Chondrocyte (in vitro differentiated cells): ENCODE data around the gene RAB11FIP3. TPM values are rescaled to one million over a fixed set of nuclear protein-coding genes. Genes with fewer than 3 reads are reported as not detected.

Experiments
- DNase-seq: peaks from one replicate; pipeline ENCODE4 v3.0.0; 2021; ENCODE audit warnings: mixed read lengths, low spot score
- H3K27ac Mint-ChIP-seq: one replicate; pipeline ENCODE4 v1.8.0; 2021; ENCODE audit warnings: mild to moderate bottlenecking, moderate library complexity, mixed read lengths; ENCODE audit not compliant: unreplicated experiment
- H3K27me3 Mint-ChIP-seq: 2 replicates; pipeline ENCODE4 v1.8.0; 2021; ENCODE audit warnings: low read depth, mixed read lengths
- H3K36me3 Mint-ChIP-seq: 2 replicates; pipeline ENCODE4 v1.8.0; 2021; ENCODE audit warnings: low read depth, mixed read lengths
- H3K4me1 Mint-ChIP-seq: 2 replicates; pipeline ENCODE4 v1.8.0; 2021; ENCODE audit warnings: low read depth, mild to moderate bottlenecking, mixed read lengths
- H3K4me3 Mint-ChIP-seq: one replicate; pipeline ENCODE4 v1.8.0; 2021; ENCODE audit warnings: mild to moderate bottlenecking, moderate library complexity, mixed read lengths; ENCODE audit not compliant: unreplicated experiment
- H3K9me3 Mint-ChIP-seq: 2 replicates; pipeline ENCODE4 v1.8.0; 2021; ENCODE audit warnings: low read depth, mixed read lengths
- total RNA-seq: library from RNA; stranded (reverse); gene quantifications from 3 replicates; pipeline ENCODE4 v1.2.1, GENCODE V29; 2021
- TF ChIP-seq, protein P1 (sequence below): fragments of 200-600 bp; sonication (generic); IDR thresholded peaks from 2 replicates; pipeline ENCODE4 v1.5.0; 2021; ENCODE audit warnings: antibody characterized with exemption, mild to moderate bottlenecking, moderate library complexity

Gene RAB11FIP3
- total RNA-seq, 1 donor from 2014 or later = 45.1 TPM

DNA sequence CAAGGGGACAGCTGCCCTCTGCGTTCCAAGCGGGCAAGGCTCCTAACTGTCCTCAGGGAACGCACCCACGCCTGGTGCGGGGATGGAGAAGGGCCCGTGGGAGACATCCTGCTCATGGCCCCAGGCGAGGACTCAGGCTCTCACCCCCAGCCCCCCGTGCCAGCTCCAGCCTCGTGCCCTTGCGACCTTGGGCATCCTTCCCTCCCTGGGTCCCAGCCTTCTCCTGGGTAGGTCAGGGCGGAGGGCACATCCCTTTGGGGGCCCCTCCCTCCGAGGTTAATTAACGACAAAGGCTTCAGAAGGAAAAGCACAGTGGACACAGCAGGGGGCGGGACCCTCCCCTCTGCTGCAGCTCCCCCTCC is 46.6 kb upstream of the RAB11FIP3 start:
- DNase-seq = no peak
- peaks cover 20% of the 10 kb centered on the region for H3K4me1 Mint-ChIP-seq
- TF ChIP-seq, protein P1, sequence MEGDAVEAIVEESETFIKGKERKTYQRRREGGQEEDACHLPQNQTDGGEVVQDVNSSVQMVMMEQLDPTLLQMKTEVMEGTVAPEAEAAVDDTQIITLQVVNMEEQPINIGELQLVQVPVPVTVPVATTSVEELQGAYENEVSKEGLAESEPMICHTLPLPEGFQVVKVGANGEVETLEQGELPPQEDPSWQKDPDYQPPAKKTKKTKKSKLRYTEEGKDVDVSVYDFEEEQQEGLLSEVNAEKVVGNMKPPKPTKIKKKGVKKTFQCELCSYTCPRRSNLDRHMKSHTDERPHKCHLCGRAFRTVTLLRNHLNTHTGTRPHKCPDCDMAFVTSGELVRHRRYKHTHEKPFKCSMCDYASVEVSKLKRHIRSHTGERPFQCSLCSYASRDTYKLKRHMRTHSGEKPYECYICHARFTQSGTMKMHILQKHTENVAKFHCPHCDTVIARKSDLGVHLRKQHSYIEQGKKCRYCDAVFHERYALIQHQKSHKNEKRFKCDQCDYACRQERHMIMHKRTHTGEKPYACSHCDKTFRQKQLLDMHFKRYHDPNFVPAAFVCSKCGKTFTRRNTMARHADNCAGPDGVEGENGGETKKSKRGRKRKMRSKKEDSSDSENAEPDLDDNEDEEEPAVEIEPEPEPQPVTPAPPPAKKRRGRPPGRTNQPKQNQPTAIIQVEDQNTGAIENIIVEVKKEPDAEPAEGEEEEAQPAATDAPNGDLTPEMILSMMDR = no peak
- no peak overlapping the region for H3K27ac Mint-ChIP-seq
- H3K4me3 Mint-ChIP-seq = no peak overlapping the region
- H3K36me3 Mint-ChIP-seq = peaks cover 1% of the 10 kb centered on the region
- no peaks in the 10 kb centered on the region for H3K9me3 Mint-ChIP-seq
- H3K27me3 Mint-ChIP-seq = no peaks in the 10 kb centered on the region

DNA sequence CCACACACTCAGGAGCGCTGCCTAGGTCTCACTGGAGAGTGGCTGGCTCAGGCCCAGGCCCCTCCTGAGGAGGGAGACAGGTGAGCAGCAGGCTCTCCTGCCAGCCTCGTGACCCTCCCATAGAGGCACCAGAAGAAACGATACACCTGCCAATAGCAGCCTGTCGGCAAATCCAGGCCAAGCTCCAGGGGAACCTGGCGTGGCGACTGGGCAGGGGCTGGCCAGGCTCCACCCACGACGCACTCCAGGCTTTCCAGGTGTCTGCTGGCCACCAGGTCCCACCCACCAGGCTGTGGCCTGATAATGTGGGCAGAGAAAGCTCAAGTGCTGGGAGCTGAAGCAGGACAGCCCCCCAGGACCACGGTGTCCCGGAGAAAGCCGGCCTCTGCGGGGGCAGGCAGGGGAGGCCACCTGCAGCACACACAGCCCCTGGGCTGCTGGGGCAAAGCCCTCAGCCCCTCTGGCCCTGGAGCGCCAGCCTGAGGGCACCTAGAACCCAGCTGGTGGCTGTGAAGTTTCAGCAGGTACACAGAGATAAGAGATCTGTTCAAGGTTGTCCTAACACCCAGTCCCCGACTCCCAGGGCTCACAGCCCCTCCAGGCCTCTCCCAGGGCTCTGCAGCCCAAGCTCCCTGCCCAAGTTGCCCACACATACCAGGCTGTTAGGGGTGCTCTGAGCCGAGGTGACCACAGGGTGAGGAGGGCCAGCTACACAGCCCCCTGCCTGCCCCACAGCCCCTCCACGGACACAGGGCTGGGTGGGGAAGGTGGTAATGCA is 46.1 kb upstream of the RAB11FIP3 start:
- DNase-seq = no peak
- TF ChIP-seq, protein P1 = no peak
- Mint-ChIP-seq H3K9me3 (no peaks in the 10 kb centered on the region), H3K27ac (no peak overlapping the region), H3K4me3 (no peak overlapping the region), H3K4me1 (peaks cover 20% of the 10 kb centered on the region), H3K27me3 (no peaks in the 10 kb centered on the region), H3K36me3 (peaks cover 1% of the 10 kb centered on the region)

- TF ChIP-seq, protein P1 = no peak
- Mint-ChIP-seq H3K4me3 (peak overlapping the region; percentile 75), H3K4me1 (peaks cover 20% of the 10 kb centered on the region), H3K27me3 (no peaks in the 10 kb centered on the region), H3K27ac (no peak overlapping the region), H3K9me3 (no peaks in the 10 kb centered on the region), H3K36me3 (peaks cover 1% of the 10 kb centered on the region)
- no peak for DNase-seq
These were observed 45.3 kb upstream of the RAB11FIP3 start for GRCh38 chr16:379961-380761.

DNA sequence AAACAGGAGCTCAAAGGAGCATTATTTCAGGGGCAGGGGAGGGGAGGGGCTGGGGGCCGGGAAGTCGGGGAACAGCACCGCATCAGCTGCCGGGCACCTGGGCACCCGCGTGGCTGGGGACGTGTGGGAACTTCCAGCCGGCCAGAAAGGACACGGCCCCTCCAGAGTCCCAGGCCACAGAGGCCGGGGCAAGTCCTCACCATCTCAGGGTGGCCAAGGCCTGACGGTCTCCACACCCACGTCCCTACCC is 44.8 kb upstream of the RAB11FIP3 start:
- Mint-ChIP-seq H3K4me1 (peaks cover 20% of the 10 kb centered on the region), H3K9me3 (no peaks in the 10 kb centered on the region), H3K27ac (no peak overlapping the region), H3K36me3 (peaks cover 1% of the 10 kb centered on the region), H3K27me3 (no peaks in the 10 kb centered on the region), H3K4me3 (peak overlapping the region; percentile 75)
- DNase-seq = no peak
- TF ChIP-seq, protein P1 = no peak

- Mint-ChIP-seq H3K4me1 (peaks cover 20% of the 10 kb centered on the region), H3K36me3 (peaks cover 1% of the 10 kb centered on the region), H3K4me3 (peak overlapping the region; percentile 75), H3K27me3 (no peaks in the 10 kb centered on the region), H3K9me3 (no peaks in the 10 kb centered on the region), H3K27ac (no peak overlapping the region)
- TF ChIP-seq, protein P1 = peak; percentile 8
- no peak for DNase-seq
These were observed 44.2 kb upstream of the RAB11FIP3 start for GRCh38 chr16:381012-381788.
